Middle frontal gyrus (tissue), 1 donor: ENCODE measurements around the gene UIMC1.
"Not testable (repeated sequence)": the region's sequence is repeated elsewhere in the genome, so short reads cannot be mapped to it uniquely, and the experiment has no call there.

Source experiments
- DNase-seq: peaks from one replicate; pipeline ENCODE4 v3.0.0-alpha.2; 2015; ENCODE audit warnings: low spot score; ENCODE audit errors: extremely low spot score

Gene UIMC1

GRCh38 chr5:177006265-177006972 is at the start of gene UIMC1:
Gene UIMC1 (minus strand): TSS chr5:177006779. CDS start chr5:176982615, 24,164 bp downstream.
- DNase-seq: peak; percentile 77

- no peak for DNase-seq
Measured at GRCh38 chr5:177049285-177049684, 42.7 kb upstream of the UIMC1 start.

GRCh38 chr5:177048531-177048930 is 42.0 kb upstream of the UIMC1 start:
- not testable (repeated sequence) for DNase-seq

- DNase-seq: no peak
Measured at GRCh38 chr5:177045631-177046030, 39.1 kb upstream of the UIMC1 start.

GRCh38 chr5:177044641-177045040 is 38.1 kb upstream of the UIMC1 start:
- no peak for DNase-seq

- no peak for DNase-seq
Measured at GRCh38 chr5:177043958-177044357, 37.4 kb upstream of the UIMC1 start.

GRCh38 chr5:177043114-177043513 is 36.5 kb upstream of the UIMC1 start:
- DNase-seq: no peak

- DNase-seq: no peak
Measured at GRCh38 chr5:177041936-177042335, 35.4 kb upstream of the UIMC1 start.

GRCh38 chr5:177040814-177041420 is 34.3 kb upstream of the UIMC1 start:
- no peak for DNase-seq

- no peak for DNase-seq
Measured at GRCh38 chr5:177036921-177037320, 30.3 kb upstream of the UIMC1 start.

GRCh38 chr5:177036443-177036842 is 29.9 kb upstream of the UIMC1 start:
- DNase-seq: no peak

- no peak for DNase-seq
Measured at GRCh38 chr5:177035976-177036375, 29.4 kb upstream of the UIMC1 start.

GRCh38 chr5:177029498-177029897 is 22.9 kb upstream of the UIMC1 start:
- no peak for DNase-seq

GRCh38 chr5:177027665-177028064 is 21.1 kb upstream of the UIMC1 start:
- no peak for DNase-seq

- DNase-seq: no peak
Measured at GRCh38 chr5:177025101-177025601, 18.6 kb upstream of the UIMC1 start.

- no peak for DNase-seq
Measured at GRCh38 chr5:177024559-177024958, 18.0 kb upstream of the UIMC1 start.

GRCh38 chr5:177023303-177023664 is 16.7 kb upstream of the UIMC1 start:
- DNase-seq: no peak

GRCh38 chr5:177022386-177023302 is 16.1 kb upstream of the UIMC1 start, which contains the start of gene ZNF346:
Gene ZNF346 (plus strand): TSS chr5:177022696. CDS start chr5:177022739, 43 bp downstream.
- peak; percentile 87 for DNase-seq

- no peak for DNase-seq
Measured at GRCh38 chr5:177020033-177020432, 13.5 kb upstream of the UIMC1 start.

- DNase-seq: no peak
Measured at GRCh38 chr5:177018341-177018740, 11.8 kb upstream of the UIMC1 start.

- no peak for DNase-seq
Measured at GRCh38 chr5:177015156-177015555, 8.6 kb upstream of the UIMC1 start.

GRCh38 chr5:177010153-177010552 is 3.6 kb upstream of the UIMC1 start:
- DNase-seq: no peak
